ES-I3 (cell line): ENCODE results near the gene CTIF.

Source experiments
- H3K36me3 ChIP-seq: 2 replicates; pipeline ENCODE4 v1.6.1; 2013; ENCODE audit warnings: mild to moderate bottlenecking, low read length, control low read depth, moderate library complexity; ENCODE audit not compliant: insufficient read depth
- H3K4me1 ChIP-seq: 2 replicates; pipeline ENCODE4 v1.6.1; 2013; ENCODE audit warnings: mild to moderate bottlenecking, control low read depth, low read length; ENCODE audit not compliant: insufficient read depth
- H3K9ac ChIP-seq: 2 replicates; pipeline ENCODE4 v1.6.1; 2013; ENCODE audit warnings: low read depth, mild to moderate bottlenecking, low read length, moderate library complexity
- H3K9me3 ChIP-seq: 2 replicates; pipeline ENCODE4 v1.6.1; 2013; ENCODE audit warnings: mild to moderate bottlenecking, low read length, moderate library complexity; ENCODE audit not compliant: control insufficient read depth, insufficient read depth

Gene CTIF

GRCh38 chr18:48783616-48784520 lies 245.0 kb downstream of the CTIF start:
- H3K9ac ChIP-seq: no peak overlapping the region
- peaks cover 20% of the 10 kb centered on the region; the same call in 1 of the 2 replicates for H3K4me1 ChIP-seq
- no peaks in the 10 kb centered on the region for H3K36me3 ChIP-seq
- no peaks in the 10 kb centered on the region for H3K9me3 ChIP-seq

GRCh38 chr18:48784656-48785055 lies 245.8 kb downstream of the CTIF start:
- no peak overlapping the region for H3K9ac ChIP-seq

GRCh38 chr18:48785091-48785614 lies 246.3 kb downstream of the CTIF start:
- Histone ChIP-seq H3K9me3 (no peaks in the 10 kb centered on the region), H3K36me3 (no peaks in the 10 kb centered on the region), H3K9ac (no peak overlapping the region), H3K4me1 (peaks cover 15% of the 10 kb centered on the region; the same call in 1 of the 2 replicates)

More at GRCh38 chr18:48784656-48785055, 245.8 kb downstream of the CTIF start:
- no peaks in the 10 kb centered on the region for H3K36me3 ChIP-seq
- peaks cover 20% of the 10 kb centered on the region; the same call in 1 of the 2 replicates for H3K4me1 ChIP-seq
- H3K9me3 ChIP-seq: no peaks in the 10 kb centered on the region

DNA sequence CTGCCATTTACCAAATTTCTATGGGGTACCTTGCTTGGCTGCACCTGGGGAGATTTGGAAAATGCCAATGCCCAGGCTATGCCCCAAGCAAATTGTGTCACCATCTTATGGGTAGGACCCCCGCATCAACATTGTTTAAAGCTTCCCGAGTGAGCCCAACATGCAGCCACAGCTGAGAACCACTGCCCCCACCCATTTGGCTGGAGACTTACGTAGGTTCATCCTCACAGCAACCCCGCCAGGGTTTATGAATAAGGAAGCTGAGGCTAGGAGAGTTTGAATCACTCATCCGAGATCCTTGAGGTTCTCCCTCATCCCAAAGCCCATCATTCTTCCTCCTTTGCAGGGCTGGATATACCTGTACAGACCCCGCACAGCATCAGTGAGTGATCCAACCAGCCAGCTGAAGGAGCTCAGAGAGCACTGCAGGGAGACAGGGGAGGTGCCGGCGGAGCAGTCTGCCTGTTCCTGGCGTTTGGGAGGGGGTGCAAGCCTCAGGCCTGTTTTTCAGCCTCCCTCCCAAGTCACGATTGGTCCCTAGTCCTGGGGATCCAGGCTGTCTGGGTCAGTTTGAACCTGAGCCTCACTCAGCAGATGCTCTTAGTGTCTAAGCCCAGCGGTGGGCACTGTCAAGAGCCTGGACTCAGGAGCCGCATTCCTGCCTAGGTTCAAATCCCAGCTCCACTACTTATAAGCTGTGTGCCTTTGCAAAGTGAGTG lies 247.1 kb downstream of the CTIF start:
- Histone ChIP-seq H3K36me3 (no peaks in the 10 kb centered on the region), H3K9me3 (no peaks in the 10 kb centered on the region), H3K9ac (no peak overlapping the region), H3K4me1 (peaks cover 9% of the 10 kb centered on the region; the same call in 1 of the 2 replicates)

DNA sequence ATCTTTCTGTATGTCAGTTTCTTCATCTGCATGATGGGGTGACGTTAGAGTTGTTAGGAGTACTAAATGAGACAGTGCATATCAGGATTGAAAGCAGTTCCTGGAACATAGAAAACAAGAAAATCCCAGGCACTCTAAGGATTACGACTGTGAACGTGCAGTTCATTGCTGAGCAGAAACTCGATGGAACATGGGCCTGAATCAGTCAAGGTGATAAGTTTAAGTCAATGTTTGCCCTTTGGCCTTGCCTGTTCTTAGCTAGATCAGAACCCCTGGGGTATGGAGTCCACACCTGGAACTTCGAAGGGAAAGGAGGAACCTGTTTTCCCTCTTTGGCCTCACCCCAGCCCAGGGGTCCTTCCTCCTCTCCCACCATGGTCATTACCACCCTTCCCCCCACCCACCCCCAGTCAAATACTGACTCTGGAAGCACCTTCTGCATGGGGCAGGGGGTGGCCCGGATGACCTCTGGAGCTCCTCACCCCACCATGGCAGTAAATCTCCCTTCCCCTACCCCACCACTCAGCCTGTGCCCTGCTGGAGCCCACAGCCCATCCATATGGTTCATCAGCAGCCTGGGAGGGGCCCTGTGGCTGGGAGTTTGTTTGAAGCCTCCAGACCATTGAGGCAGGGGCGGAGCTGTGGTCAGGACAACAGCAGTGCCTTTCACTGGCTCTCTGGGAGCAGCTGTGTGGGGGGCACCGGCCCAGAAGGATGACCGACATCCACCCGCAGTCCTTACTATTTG lies 247.8 kb downstream of the CTIF start:
- Histone ChIP-seq H3K36me3 (no peaks in the 10 kb centered on the region), H3K9me3 (no peaks in the 10 kb centered on the region), H3K4me1 (peaks cover 3% of the 10 kb centered on the region; the same call in 1 of the 2 replicates), H3K9ac (no peak overlapping the region)

GRCh38 chr18:48787203-48788151 lies 248.6 kb downstream of the CTIF start:
- Histone ChIP-seq H3K9ac (no peak overlapping the region), H3K36me3 (no peaks in the 10 kb centered on the region), H3K9me3 (no peaks in the 10 kb centered on the region), H3K4me1 (no peaks in the 10 kb centered on the region)

DNA sequence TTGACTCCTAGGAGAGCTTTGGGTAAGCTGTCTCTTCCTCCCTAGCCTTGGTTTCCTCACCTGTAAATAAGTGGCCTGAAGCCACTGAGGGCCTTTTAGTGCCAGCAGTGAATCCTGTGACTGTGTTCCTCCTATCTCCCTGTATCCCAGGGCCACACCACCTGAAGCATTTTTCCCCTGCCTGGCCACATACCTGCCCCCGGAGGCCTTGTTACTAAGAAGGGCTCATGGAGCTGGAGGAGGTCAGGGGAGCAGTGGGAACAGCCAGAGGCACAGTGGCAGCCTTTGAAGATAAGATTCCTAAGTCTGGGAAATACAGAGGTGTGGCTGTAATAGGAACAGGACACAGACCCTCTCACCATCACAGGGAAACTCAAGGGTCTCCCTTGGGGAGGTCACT lies 249.5 kb downstream of the CTIF start:
- Histone ChIP-seq H3K4me1 (no peaks in the 10 kb centered on the region), H3K9me3 (no peaks in the 10 kb centered on the region), H3K36me3 (no peaks in the 10 kb centered on the region), H3K9ac (no peak overlapping the region)

DNA sequence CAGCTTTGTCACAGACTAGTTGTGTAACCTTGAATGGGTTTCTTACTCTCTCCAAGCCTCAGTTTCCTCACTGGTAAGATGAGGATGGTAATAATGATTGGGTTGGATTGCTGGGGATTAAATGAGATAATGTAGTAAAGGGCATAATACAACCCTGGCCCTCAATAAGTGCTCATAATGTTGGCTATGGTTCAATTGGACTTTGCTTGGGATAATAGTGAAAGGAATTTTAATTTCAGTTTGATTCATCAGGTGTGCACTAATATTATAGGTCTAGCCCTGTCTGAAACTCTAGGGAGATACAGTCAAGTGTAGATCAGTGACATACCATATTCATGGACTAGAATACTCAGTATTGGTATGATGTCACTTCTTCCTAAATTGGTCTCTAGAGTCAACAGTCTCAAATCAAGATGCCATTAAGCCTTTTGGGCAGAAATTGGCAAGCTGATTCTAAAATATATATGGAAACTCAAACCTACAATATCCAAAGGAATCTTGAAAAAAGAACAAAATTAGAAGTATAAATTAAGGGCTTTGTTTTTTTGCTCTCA lies 250.5 kb downstream of the CTIF start:
- H3K36me3 ChIP-seq: no peaks in the 10 kb centered on the region
- H3K4me1 ChIP-seq: no peaks in the 10 kb centered on the region
- H3K9me3 ChIP-seq: no peaks in the 10 kb centered on the region
- H3K9ac ChIP-seq: no peak overlapping the region

GRCh38 chr18:48790226-48790863 lies 251.5 kb downstream of the CTIF start:
- Histone ChIP-seq H3K36me3 (no peaks in the 10 kb centered on the region), H3K9ac (no peak overlapping the region), H3K4me1 (no peaks in the 10 kb centered on the region), H3K9me3 (no peaks in the 10 kb centered on the region)

DNA sequence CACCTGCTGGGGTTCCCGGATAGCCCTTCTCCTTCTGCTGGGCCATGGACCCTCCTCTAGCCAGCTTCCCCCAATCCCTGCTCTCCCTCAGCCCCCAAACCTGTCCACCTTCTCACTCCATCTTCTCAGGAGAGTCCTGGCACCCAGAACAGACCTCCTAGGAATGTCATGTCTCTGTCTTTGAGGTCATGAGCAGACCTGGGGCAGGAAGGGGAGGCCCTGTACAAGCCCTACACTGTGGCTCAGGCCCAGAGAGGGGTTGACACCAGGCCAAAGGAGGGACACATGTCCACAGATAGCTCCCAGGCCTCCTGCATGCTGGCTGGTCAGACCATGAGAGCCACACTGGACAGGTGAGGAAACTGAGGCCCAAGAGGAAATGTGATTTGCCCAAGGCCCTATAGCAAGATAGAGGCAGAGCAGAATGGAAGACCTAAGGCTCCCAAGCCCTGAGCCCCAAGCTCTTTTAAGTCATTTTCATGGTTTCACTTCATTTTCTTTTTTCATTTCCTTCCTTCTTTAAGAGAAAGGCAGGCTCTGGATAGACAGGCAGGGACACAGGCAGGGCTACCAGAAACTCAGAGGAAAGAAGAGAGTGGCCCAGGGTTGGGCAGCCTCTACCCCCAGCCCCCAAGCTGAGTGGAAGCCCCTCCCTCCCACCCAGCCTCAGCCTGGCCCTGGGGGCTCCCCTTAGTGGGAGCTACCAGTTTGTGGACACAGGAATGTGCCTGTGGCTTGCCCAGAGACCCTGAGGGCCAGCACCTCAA lies 252.2 kb downstream of the CTIF start:
- Histone ChIP-seq H3K9ac (no peak overlapping the region), H3K9me3 (no peaks in the 10 kb centered on the region), H3K4me1 (no peaks in the 10 kb centered on the region), H3K36me3 (no peaks in the 10 kb centered on the region)

DNA sequence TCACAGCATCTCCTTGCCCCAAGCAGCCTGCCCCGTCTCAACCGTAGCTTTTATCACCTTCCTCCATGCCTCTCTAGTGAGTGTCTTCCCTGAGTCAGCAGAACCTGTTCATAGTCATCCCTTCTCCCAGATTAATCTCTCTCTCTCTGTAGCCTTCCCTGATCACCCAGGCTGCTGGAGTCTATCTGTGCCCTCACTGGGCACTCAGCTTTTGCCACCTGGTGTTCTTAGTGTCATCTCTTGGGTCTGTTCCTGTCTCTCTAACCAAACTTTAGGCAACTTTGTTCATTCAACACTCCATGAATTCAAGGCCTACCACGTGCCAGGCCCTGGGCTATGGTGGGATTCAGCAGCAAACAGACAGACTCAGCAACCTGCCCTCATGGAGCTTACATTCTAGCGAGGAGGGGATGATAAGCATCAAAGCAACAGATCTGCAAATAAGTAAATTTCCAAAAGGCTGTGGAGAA lies 252.8 kb downstream of the CTIF start:
- Histone ChIP-seq H3K36me3 (no peaks in the 10 kb centered on the region), H3K9ac (no peak overlapping the region), H3K4me1 (no peaks in the 10 kb centered on the region), H3K9me3 (no peaks in the 10 kb centered on the region)

DNA sequence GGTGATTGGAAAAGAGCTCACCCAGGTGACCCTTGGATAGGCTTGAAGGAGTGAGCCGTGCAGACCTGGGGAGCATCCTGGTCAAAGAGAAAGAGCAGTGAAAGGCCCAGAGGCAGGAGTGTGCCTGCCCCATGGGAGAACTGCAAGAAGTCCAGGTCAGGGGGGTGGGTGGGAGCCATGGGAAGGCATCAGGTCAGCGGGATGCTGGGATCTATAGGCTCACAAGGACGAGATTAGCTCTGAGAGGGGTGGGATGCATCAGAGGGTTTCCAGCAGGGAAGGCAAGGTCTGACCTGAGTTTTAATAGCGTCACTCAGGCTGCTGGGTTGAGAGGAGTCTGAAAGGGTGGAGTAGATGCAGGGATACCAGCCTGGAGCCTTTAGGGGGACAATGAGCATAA lies 253.3 kb downstream of the CTIF start:
- Histone ChIP-seq H3K4me1 (no peaks in the 10 kb centered on the region), H3K9me3 (no peaks in the 10 kb centered on the region), H3K36me3 (no peaks in the 10 kb centered on the region), H3K9ac (no peak overlapping the region)
